GM12878 (cell line): ENCODE results near the gene HMGCR. TPM values are rescaled to one million over a fixed set of nuclear protein-coding genes. Genes with fewer than 3 reads are reported as not detected.

Source experiments
- ATAC-seq: fragments of 200-7000 bp; cut with Tn5 transposase; 3 replicates; pipeline ENCODE4 v1.9.1; 2020; ENCODE audit warnings: mild to moderate bottlenecking, moderate library complexity
- Bru-seq: library from RNA; stranded (reverse); fragments of 400-500 nt; gene quantifications from one replicate; lab custom pipeline; 2021; lab: Mats Ljungman, UMichigan
- BruChase-seq, 2 experiments: library from RNA; stranded (reverse); fragments of 400-500 nt; gene quantifications; one replicate each; lab custom pipeline; 2021; lab: Mats Ljungman, UMichigan
- BruUV-seq: library from RNA; stranded (reverse); fragments of 400-500 nt; replicated peaks from 2 replicates; lab custom pipeline; 2021; lab: Mats Ljungman, UMichigan
- CTCF ChIA-PET: fragments of 300-600 bp; sonication (Branson Sonifier 250); formaldehyde crosslinking; extraction: SDS; loops from one replicate; lab custom pipeline; 2021; ENCODE audit warnings: inconsistent platforms; lab: Yijun Ruan, JAX
- POLR2A ChIA-PET: fragments of 350-600 bp; formaldehyde crosslinking; extraction: SDS; loops from one replicate; lab custom pipeline; 2021; ENCODE audit warnings: inconsistent platforms; lab: Charles Lee
- RAD21 ChIA-PET: fragments of 300-600 bp; sonication (Branson Sonifier 250); formaldehyde crosslinking; loops from one replicate; lab custom pipeline; 2023; ENCODE audit warnings: antibody characterized with exemption; ENCODE audit not compliant: unreplicated experiment; lab: Charles Lee
- SMC1A ChIA-PET: fragments of 300-600 bp; sonication (Branson Sonifier 250); formaldehyde crosslinking; loops from one replicate; lab custom pipeline; 2023; ENCODE audit not compliant: unreplicated experiment, uncharacterized antibody; lab: Charles Lee
- DNase-seq: peaks from one replicate; pipeline ENCODE4 v3.0.0-alpha.2; 2011; ENCODE audit warnings: low read depth, low spot score
- FAIRE-seq: peaks from 3 replicates; lab custom pipeline; 2011; peaks lifted over from hg19 to GRCh38; lab: Jason Lieb, UNC
- H2AFZ ChIP-seq: 2 replicates; pipeline ENCODE4 v1.6.0; 2011; ENCODE audit warnings: low read depth, low read length, control low read depth; ENCODE audit not compliant: control insufficient read depth
- H3K27ac ChIP-seq: 2 replicates; pipeline ENCODE4 v1.5.1; 2011; ENCODE audit warnings: control low read depth; ENCODE audit not compliant: control insufficient read depth, insufficient read depth
- H3K27me3 ChIP-seq, 2 experiments: replicated peaks in 1 of 2; 2 replicates each; pipeline versions ENCODE4 v1.6.0 to v1.6.1; 2011; ENCODE audit warnings: low read length in 1 of 2; ENCODE audit not compliant: control insufficient read depth in 2 of 2, insufficient read depth in 2 of 2
- H3K36me3 ChIP-seq, 2 experiments: 2 replicates each; pipeline ENCODE4 v1.5.1; 2011; ENCODE audit warnings: low read length in 1 of 2; ENCODE audit not compliant: control insufficient read depth in 2 of 2, insufficient read depth in 2 of 2
- H3K4me1 ChIP-seq: 2 replicates; pipeline ENCODE4 v1.6.1; 2011; ENCODE audit warnings: mild to moderate bottlenecking, low read length, moderate library complexity, mixed read lengths; ENCODE audit not compliant: control insufficient read depth, insufficient read depth
- H3K4me2 ChIP-seq: 2 replicates; pipeline ENCODE4 v1.6.0; 2011; ENCODE audit warnings: control low read depth; ENCODE audit not compliant: control insufficient read depth, insufficient read depth
- H3K4me3 ChIP-seq: fragments of 200-600 bp; sonication (generic); 2 replicates; pipeline ENCODE4 v1.5.1; 2016
- H3K79me2 ChIP-seq: 2 replicates; pipeline ENCODE4 v1.6.0; 2011; ENCODE audit warnings: low read length; ENCODE audit not compliant: control insufficient read depth, insufficient read depth
- H3K9ac ChIP-seq: 2 replicates; pipeline ENCODE4 v1.8.0; 2011; ENCODE audit warnings: low read length, control low read depth, mixed read lengths; ENCODE audit not compliant: control insufficient read depth, insufficient read depth
- H3K9me3 ChIP-seq: replicated peaks from 3 replicates; pipeline ENCODE4 v1.5.1; 2011; ENCODE audit warnings: mild to moderate bottlenecking, low read length; ENCODE audit not compliant: control insufficient read depth, insufficient read depth
- H4K20me1 ChIP-seq: 2 replicates; pipeline ENCODE4 v1.6.0; 2011; ENCODE audit not compliant: control insufficient read depth, insufficient read depth
- CBFB ChIP-seq: IDR thresholded peaks from 2 replicates; pipeline ENCODE4 v1.6.1; 2016; ENCODE audit warnings: antibody characterized with exemption, low read depth
- CBX5 ChIP-seq: sonication (generic); IDR thresholded peaks from 2 replicates; pipeline ENCODE4 v1.6.1; 2016; ENCODE audit warnings: low read depth, moderate library complexity, mild to moderate bottlenecking, inconsistent platforms
- DPF2 ChIP-seq: fragments of 450-650 bp; IDR thresholded peaks from 2 replicates; pipeline ENCODE4 v1.6.1; 2017; ENCODE audit warnings: mild to moderate bottlenecking
- EGR1 ChIP-seq, 2 experiments: IDR thresholded peaks; 1 replicate in 1 of 2; 2 replicates in 1 of 2; pipeline ENCODE4 v1.6.1; 2011 to 2012; ENCODE audit warnings: low read depth in 2 of 2, low read length in 2 of 2, borderline replicate concordance in 1 of 2, mild to moderate bottlenecking in 1 of 2, moderate library complexity in 1 of 2
- IRF4 ChIP-seq: IDR thresholded peaks from 2 replicates; pipeline ENCODE4 v1.6.1; 2011; ENCODE audit warnings: low read depth, low read length
- PML ChIP-seq: IDR thresholded peaks from 2 replicates; pipeline ENCODE4 v1.6.1; 2012; ENCODE audit warnings: low read length, inconsistent platforms
- SREBF2 ChIP-seq: IDR thresholded peaks from 2 replicates; pipeline ENCODE4 v1.6.1; 2012; ENCODE audit warnings: mild to moderate bottlenecking, low read length
- YY1 ChIP-seq: IDR thresholded peaks from 2 replicates; pipeline ENCODE4 v1.6.1; 2011; ENCODE audit warnings: low read depth, mild to moderate bottlenecking, low read length
- ZZZ3 ChIP-seq: IDR thresholded peaks from 2 replicates; pipeline ENCODE4 v1.6.1; 2011; ENCODE audit warnings: low read depth; ENCODE audit not compliant: control insufficient read depth, insufficient read length
- WGBS: methylation state at CpG from one replicate; pipeline ENCODE4 v1.1.6; 2016; ENCODE audit warnings: low lambda C conversion rate; ENCODE audit not compliant: insufficient replicate concordance, insufficient coverage; ENCODE audit errors: missing lambda C conversion rate; 5-methylcytosine and 5-hydroxymethylcytosine counted together
- in situ Hi-C: fragments of 300-500 bp; cut with MboI; formaldehyde crosslinking; loops from 9 replicates; pipeline ENCODE4 v1.14.3; 2018; ENCODE audit warnings: mixed read lengths
- intact Hi-C: fragments of 100-400 bp; cut with micrococcal nuclease; formaldehyde crosslinking; loops from one replicate; pipeline ENCODE4 v1.14.2; 2022; ENCODE audit not compliant: unreplicated experiment
- long read RNA-seq, 2 experiments: library from polyadenylated mRNA; unstranded; transcript quantifications; one replicate each; pipeline ENCODE4 v2.0.0, GENCODE V29; 2019 to 2020
- polyA minus RNA-seq, 3 experiments: library from RNA; depleted of rRNA, polyadenylated mRNA; stranded (reverse); fragments of >200 nt; gene quantifications; 2 replicates each; pipeline ENCODE4 v1.2.3, GENCODE V29; 2011
- polyA plus RNA-seq, 11 experiments: library from polyadenylated mRNA; depleted of rRNA in 4 of 11; unstranded in 6 of 11; stranded (reverse) in 5 of 11; fragments of >200 nt; fragmentation: Nextera tagmentation in 4 of 11; fragmentation: Illumina TruSeq in 1 of 11; extraction: Ambion mirVana in 4 of 11; extraction: Trizol in 1 of 11; gene quantifications; 1 replicate in 1 of 11; 2 replicates in 10 of 11; pipeline versions ENCODE4 v1.2.1 to v1.2.3, GENCODE V29; 2011 to 2016; ENCODE audit warnings: inconsistent platforms in 2 of 11, missing spikeins in 2 of 11, low read depth in 1 of 11
- total RNA-seq, 4 experiments: library from RNA; depleted of rRNA in 3 of 4; stranded (reverse); fragments of >200 nt in 3 of 4; fragmentation: Illumina TruSeq in 1 of 4; extraction: Trizol in 1 of 4; gene quantifications; 2 replicates each; pipeline versions ENCODE4 v1.2.1 to v1.2.3, GENCODE V29; 2013 to 2021
- TF ChIP-seq, protein P1 (sequence below): IDR thresholded peaks from 2 replicates; pipeline ENCODE4 v1.6.1; 2012; ENCODE audit warnings: low read depth, low read length, improper control_type of control experiment
- TF ChIP-seq, protein P2 (sequence below): IDR thresholded peaks from 2 replicates; pipeline ENCODE4 v1.6.1; 2011; ENCODE audit warnings: borderline replicate concordance, low read depth, mild to moderate bottlenecking, moderate library complexity, mixed read lengths, low read length; ENCODE audit not compliant: insufficient read depth; ENCODE audit errors: extremely low read length

The HMGCR gene
- 369 and 374 TPM in 2 replicates for total RNA-seq (2013; cell fraction: nucleolus; rRNA removed)
- total RNA-seq (2014; rRNA removed) (73.9 and 82.9 TPM in 2 replicates), total RNA-seq (2014; rRNA removed; fragmentation: Illumina TruSeq; extraction: Trizol) (104 and 110 TPM in 2 replicates), total RNA-seq (2021) (119 and 130 TPM in 2 replicates), polyA plus RNA-seq (2011; rRNA removed) (119 and 174 TPM in 2 replicates), polyA plus RNA-seq (2014; fragmentation: Illumina TruSeq; extraction: Trizol) (89.2 and 120 TPM in 2 replicates), polyA plus RNA-seq (2014; fragmentation: Nextera tagmentation; extraction: Ambion mirVana) (10 to 100 TPM; 30.8 to 39.0 TPM), polyA plus RNA-seq (2014; rRNA removed) (65.2 and 73.9 TPM in 2 replicates), polyA plus RNA-seq (2016; fragmentation: Nextera tagmentation; extraction: Ambion mirVana) (10 to 100 TPM; 55.5 to 61.6 TPM), polyA minus RNA-seq (2011; rRNA and poly(A)+ RNA removed) (228 and 334 TPM in 2 replicates), Bru-seq, nascent RNA (percentile 95 among the genes with signal in this experiment), BruChase-seq, experiment 1, labeled RNA remaining after a 6-hour chase (percentile 91 among the genes with signal in this experiment), BruChase-seq, experiment 2, labeled RNA remaining after a 2-hour chase (percentile 97 among the genes with signal in this experiment)
- 29.7 TPM for polyA plus RNA-seq (2011; ENCODE audit: low read depth)
- 42.8 and 51.7 TPM in 2 replicates for polyA plus RNA-seq (2011; cell fraction: cytosol; rRNA removed)
- polyA plus RNA-seq (2011; cell fraction: nucleus; rRNA removed), result 122 and 154 TPM in 2 replicates
- 48.4 and 72.6 TPM in 2 replicates for polyA plus RNA-seq (2012)
- 50.6 and 59.6 TPM in 2 replicates for polyA minus RNA-seq (2011; cell fraction: cytosol; rRNA and poly(A)+ RNA removed)
- polyA minus RNA-seq (2011; cell fraction: nucleus; rRNA and poly(A)+ RNA removed), result 159 and 183 TPM in 2 replicates
- long read RNA-seq, experiment 1, full-length matches to known transcripts, result 13 of 21 reads
- long read RNA-seq, experiment 1, partial matches to known transcripts, result 4 of 21 reads
- long read RNA-seq, experiment 1, other reads (novel, unspliced or antisense), result 4 of 21 reads
- long read RNA-seq, experiment 2, full-length matches to known transcripts, result 25 of 100 reads
- long read RNA-seq, experiment 2, partial matches to known transcripts, result 68 of 100 reads
- long read RNA-seq, experiment 2, other reads (novel, unspliced or antisense), result 7 of 100 reads

DNA sequence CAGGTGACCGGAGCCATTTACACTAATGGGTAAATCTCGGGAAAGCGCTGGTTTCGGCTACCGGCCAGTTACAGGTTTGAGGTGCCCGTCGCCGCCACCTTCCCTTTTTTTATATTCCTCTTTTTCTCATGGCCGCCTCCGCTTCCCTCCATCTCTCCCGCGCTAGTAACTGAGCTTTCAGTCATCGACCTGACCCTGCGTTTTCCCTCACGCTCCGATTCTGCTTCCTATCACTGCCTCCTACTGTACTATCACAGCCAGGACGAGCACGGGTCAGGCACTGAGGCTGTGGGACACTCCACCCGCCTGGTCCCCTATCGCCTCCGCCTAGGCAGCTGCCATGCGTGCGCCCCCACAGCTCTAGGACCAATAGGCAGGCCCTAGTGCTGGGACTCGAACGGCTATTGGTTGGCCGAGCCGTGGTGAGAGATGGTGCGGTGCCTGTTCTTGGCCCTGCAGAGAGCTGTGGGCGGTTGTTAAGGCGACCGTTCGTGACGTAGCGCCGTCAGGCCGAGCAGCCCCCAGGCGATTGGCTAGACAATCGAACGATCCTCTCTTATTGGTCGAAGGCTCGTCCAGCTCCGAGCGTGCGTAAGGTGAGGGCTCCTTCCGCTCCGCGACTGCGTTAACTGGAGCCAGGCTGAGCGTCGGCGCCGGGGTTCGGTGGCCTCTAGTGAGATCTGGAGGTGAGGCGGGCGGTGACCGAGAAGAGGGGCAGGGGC is at the start of gene HMGCR:
Gene HMGCR (plus strand): TSS at position 606 of the 722 bp plus-strand sequence. CDS start 5,386 bp downstream, outside the sequence.
- FAIRE-seq (peak; percentile 98), ATAC-seq (peak; percentile 97), DNase-seq (peak; percentile 98)
- CTCF ChIA-PET, result interaction anchor here (0.6 to 1.4 kb wide), 12 partner anchors 17 to 344 kb away, joined by 3 to 9 read pairs (median 3); partner anchors contain the start of gene ANKRD31
- Histone ChIP-seq H4K20me1 (peaks cover 4% of the 10 kb centered on the region; the same call in 1 of the 2 replicates), H3K36me3 (peaks cover 0 to 6% of the 10 kb centered on the region in 2 experiments; a peak in 1 of 4 replicates), H3K27ac (peak within 1 kb of the TSS; percentile 96), H3K79me2 (peaks cover 45% of the 10 kb centered on the region), H3K4me2 (peak within 1 kb of the TSS; percentile 97), H3K9me3 (no peaks in the 10 kb centered on the region), H3K4me1 (peaks cover 6% of the 10 kb centered on the region; the same call in 1 of the 2 replicates), H2AFZ (peak within 1 kb of the TSS; percentile 99), H3K4me3 (peak within 1 kb of the TSS; percentile 91), H3K27me3 (no peaks in the 10 kb centered on the region), H3K9ac (peak within 1 kb of the TSS; percentile 90)
- in situ Hi-C loops (no loop called here), intact Hi-C loops (loop anchor here (1.0 to 5.0 kb wide), 3 partner anchors 100 to 241 kb away; partner anchors contain the start of genes ANKRD31, CERT1 and POLK)
- POLR2A ChIA-PET, result interaction anchor here (0.6 to 1.9 kb wide), 15 partner anchors 13 to 380 kb away, joined by 3 to 16 read pairs (median 4); partner anchors contain the start of genes ANKRD31 and POC5
- 1% methylated on average over 53 of the region's 56 CpGs for WGBS
- SMC1A ChIA-PET, result interaction anchor here (0.6 to 3.6 kb wide), 11 partner anchors 15 to 402 kb away, joined by 3 to 24 read pairs (median 4); partner anchors contain the start of gene ANKRD31
- no TSS peak for BruUV-seq
- RAD21 ChIA-PET, result interaction anchor here (0.7 to 1.7 kb wide), 20 partner anchors 9 to 381 kb away, joined by 3 to 28 read pairs (median 4); partner anchors contain the start of gene ANKRD31
- TF ChIP-seq ZZZ3 (no peak), DPF2 (0 out of 2 replicates have a peak, but pooled peaks have one; percentile 32), IRF4 (0 out of 2 replicates have a peak, but pooled peaks have one; percentile 9), PML (peak; percentile 97), CBFB (0 out of 2 replicates have a peak, but pooled peaks have one; percentile 34), SREBF2 (peak; percentile 85), EGR1 (IDR thresholded peaks at IDR 0.05; ENCODE audit: borderline replicate concordance in 1 of 2, low read depth in 2 of 2, low read length in 2 of 2) (peak in 1 of 2 experiments; percentile 85; a peak in 2 of 3 replicates), YY1 (peak; percentile 84), CBX5 (no peak)
- TF ChIP-seq, protein P1, sequence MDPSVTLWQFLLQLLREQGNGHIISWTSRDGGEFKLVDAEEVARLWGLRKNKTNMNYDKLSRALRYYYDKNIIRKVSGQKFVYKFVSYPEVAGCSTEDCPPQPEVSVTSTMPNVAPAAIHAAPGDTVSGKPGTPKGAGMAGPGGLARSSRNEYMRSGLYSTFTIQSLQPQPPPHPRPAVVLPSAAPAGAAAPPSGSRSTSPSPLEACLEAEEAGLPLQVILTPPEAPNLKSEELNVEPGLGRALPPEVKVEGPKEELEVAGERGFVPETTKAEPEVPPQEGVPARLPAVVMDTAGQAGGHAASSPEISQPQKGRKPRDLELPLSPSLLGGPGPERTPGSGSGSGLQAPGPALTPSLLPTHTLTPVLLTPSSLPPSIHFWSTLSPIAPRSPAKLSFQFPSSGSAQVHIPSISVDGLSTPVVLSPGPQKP, result no peak
- TF ChIP-seq, protein P2, sequence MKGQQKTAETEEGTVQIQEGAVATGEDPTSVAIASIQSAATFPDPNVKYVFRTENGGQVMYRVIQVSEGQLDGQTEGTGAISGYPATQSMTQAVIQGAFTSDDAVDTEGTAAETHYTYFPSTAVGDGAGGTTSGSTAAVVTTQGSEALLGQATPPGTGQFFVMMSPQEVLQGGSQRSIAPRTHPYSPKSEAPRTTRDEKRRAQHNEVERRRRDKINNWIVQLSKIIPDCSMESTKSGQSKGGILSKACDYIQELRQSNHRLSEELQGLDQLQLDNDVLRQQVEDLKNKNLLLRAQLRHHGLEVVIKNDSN, result no peak
